SW480 (cell line): ENCODE results near the gene NDUFS1.
"Not testable (repeated sequence)": the region's sequence is repeated elsewhere in the genome, so short reads cannot be mapped to it uniquely, and the experiment has no call there.

Experiments
- DNase-seq: peaks from one replicate; pipeline ENCODE4 v3.0.0-alpha.2; 2016; ENCODE audit warnings: low spot score

NDUFS1 gene

GRCh38 chr2:206162401-206162800, 3.2 kb upstream of the NDUFS1 start:
- DNase-seq: not testable (repeated sequence)

GRCh38 chr2:206160807-206161179, 1.5 kb upstream of the NDUFS1 start:
- no peak for DNase-seq

- DNase-seq: no peak
Measured at GRCh38 chr2:206160125-206160806, 1.0 kb upstream of the NDUFS1 start.

- DNase-seq: peak; percentile 56
Measured at GRCh38 chr2:206158563-206159345, 490 bp downstream of the NDUFS1 start.

GRCh38 chr2:206157014-206157413, 2.2 kb downstream of the NDUFS1 start:
- DNase-seq: not testable (repeated sequence)

GRCh38 chr2:206154197-206154596, 5.0 kb downstream of the NDUFS1 start:
- peak; percentile 50 for DNase-seq

- no peak for DNase-seq
Measured at GRCh38 chr2:206150631-206151030, 8.6 kb downstream of the NDUFS1 start.

DNA sequence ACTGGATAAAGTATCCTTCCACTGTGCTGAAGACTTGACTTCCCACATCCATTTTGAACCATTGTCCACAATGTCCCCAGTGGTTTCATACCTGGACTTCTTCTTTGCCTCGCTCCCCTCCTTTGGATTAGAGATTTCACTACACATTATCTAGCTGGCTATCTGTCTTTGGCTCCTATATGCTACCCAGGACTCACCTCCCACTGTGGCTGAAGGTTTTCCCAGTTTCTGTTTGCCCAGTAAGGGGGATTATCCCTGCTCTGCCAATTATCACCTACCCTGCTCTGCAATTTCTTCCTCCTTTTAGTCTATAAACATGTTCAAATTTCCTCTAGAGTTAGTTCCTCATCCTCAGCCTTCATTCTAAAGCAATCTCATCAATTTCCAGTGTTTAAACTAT, 9.1 kb downstream of the NDUFS1 start:
- no peak for DNase-seq

DNA sequence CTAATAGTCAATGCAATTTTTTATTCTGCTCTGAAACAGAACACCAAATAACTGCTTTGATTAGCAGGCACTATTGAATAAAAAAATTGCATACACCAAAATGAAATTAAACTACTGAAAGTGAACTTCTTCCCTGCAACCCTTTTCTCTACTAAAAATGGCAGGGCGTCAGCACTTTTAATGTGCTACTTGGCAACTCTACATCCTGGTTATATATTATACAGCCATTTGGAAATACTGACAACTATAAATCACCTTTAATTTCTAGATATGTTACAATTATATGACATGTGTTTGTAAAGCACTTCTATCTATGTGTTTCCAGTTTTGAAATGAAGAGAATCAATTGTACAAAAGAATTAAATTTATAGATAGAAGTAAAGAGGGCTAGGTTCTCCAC, 9.9 kb downstream of the NDUFS1 start:
- DNase-seq: no peak

GRCh38 chr2:206145665-206146064, 13.6 kb downstream of the NDUFS1 start:
- no peak for DNase-seq

- DNase-seq: no peak
Measured at GRCh38 chr2:206144383-206144782, 14.9 kb downstream of the NDUFS1 start.

DNA sequence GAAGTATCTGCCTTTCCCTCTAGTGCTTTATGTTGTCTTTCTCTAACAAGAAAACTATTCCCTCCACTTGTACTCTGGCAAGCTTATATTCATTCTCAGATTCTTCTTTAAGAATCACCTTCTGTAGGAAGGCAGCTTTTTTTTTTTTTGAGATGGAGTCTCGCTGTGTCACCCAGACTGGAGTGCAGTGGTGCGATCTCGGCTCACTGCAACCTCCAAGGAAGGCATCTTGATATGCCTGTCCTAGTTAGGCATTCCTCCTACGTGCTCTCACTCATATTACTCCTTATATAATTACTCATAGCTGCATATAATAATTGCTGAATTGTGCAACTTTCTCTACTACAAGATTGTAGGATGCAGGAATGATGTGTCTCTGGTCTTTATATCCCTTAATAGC, 15.8 kb downstream of the NDUFS1 start:
- no peak for DNase-seq

DNA sequence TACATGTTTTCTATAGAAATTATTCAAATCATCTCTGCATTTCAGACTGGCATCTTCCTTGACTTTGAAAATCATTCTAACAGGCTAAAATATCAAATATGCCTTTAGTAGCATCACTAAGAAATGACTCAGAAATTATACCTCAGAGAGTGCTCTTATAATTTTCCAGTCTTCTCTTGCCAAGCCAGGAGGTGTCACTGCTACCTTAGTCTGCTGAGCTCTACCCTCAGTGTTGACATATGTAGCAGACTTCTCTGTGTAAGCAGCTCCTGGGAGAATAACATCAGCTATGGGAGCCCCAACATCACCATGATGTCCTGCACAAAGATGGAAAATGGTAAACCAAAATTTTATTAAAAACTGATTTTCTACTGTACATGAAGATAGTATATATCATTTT, 31.6 kb downstream of the NDUFS1 start:
- DNase-seq: peak; percentile 24

DNA sequence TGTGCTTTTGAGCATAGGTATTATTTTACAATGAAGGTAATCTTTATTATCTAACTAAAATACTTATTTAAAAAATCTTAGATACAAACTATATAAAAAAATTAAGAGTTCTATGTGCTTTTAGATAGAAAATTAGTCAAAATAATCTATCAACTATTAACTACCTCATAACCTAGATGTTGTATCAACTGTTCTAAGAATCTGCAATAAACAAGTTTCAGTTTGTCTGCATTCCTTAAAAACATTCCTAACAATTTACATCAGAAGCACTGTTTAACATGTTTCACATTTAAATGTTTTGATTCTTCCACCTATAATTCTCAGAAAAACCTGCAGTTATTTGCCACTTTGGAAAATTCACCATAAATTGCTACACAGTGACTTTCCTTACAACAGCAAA, 33.3 kb downstream of the NDUFS1 start:
- no peak for DNase-seq

DNA sequence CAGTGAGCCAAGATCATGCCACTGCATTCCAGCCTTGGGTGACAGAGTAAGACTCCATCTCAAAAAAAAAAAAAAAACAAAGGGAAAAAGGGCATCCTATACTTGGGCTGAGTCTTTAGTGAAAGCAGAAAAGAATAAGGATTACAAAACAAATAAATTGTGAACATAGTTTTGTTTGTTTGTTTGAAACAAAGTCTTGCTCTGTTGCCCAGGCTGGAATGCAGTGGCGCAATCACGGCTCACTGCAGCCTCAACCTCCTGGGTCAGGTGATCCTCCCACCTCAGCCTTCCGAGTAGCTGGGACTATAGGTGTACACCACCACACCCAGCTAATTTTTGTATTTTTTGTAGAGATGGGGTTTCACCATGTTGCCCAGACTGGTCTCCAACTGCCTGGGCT, 36.7 kb downstream of the NDUFS1 start:
- not testable (repeated sequence) for DNase-seq

DNA sequence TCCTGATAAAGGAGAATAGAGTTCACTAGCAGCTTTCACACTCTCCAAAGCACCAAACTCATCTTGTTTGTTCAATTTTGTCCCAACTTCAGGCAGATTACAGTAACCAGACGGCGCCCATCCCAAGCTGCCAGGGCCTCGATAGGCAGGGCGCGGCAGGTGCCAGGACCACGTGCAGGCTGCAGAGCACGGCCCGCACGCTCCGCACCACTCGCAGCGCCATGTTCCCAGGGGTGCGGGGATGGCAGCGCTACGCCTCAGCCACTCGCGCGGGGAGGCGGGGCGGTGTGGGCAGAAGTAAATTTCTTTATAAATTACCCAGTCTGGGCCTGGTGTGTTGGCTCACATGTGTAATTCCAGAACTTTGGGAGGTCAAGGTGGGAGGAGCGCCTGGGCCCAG, 43.0 kb downstream of the NDUFS1 start:
- no peak for DNase-seq

DNA sequence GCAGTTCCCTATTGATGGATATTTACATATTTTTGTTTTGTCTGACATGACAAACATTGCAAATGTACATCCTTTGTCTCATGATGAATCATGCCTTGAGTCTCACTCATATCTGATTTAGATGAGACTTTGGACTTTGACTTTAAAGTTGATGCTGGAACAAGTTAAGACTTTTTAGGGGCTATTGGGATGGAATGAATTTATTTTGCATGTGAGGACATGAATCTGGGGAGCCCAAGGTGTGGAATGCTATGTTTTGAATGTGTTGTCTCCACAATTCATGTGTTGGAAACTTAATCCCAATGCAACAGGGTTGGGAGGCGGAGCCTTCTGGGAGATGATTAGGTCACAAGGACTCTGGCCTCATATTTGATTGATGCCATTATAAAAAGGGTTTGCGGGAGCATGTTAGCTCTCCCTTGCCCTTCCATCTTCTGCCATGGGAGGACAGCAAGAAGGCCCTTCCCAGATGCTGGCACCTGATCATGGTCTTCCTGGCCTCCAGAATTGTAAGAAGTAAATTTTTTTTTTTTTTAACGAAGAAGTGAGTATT, 44.1 kb downstream of the NDUFS1 start:
- DNase-seq: no peak

DNA sequence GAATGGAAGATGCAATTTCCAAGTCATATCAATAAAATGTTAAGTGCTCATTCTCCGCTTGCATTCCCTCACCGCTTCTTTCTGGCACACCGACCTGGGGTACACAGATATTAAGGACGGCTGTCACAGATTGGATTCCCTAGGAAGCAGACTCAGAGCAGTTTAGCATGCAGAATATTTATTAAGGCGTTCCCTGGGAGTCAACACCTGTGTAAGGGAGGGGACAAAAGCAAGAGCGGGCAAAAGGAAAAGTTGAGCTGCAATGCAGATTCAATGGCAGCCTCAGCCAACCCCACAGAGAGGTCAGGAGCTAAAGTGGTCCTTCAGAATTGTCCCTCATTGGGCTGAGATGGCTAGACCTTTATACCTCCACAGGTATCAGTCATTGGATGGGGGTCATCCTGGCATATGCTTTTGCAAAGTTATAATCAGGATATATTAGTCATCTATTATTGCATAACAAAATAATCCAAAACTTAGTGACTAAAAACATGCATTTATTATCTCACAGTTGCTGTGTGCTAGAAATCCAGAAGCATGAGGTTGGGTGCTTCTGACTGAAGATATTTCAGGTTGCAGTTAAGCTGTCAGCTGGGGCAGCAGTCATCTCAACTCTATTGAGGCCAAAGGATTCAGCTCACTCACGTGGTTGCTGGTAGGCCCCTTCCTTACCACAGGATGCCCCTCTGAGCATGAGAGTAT, 46.2 kb downstream of the NDUFS1 start:
- no peak for DNase-seq

GRCh38 chr2:206112108-206112507, 47.1 kb downstream of the NDUFS1 start:
- no peak for DNase-seq

- DNase-seq: no peak
Measured at GRCh38 chr2:206108713-206109112, 50.5 kb downstream of the NDUFS1 start.

- no peak for DNase-seq
Measured at GRCh38 chr2:206105541-206105940, 53.7 kb downstream of the NDUFS1 start.

DNA sequence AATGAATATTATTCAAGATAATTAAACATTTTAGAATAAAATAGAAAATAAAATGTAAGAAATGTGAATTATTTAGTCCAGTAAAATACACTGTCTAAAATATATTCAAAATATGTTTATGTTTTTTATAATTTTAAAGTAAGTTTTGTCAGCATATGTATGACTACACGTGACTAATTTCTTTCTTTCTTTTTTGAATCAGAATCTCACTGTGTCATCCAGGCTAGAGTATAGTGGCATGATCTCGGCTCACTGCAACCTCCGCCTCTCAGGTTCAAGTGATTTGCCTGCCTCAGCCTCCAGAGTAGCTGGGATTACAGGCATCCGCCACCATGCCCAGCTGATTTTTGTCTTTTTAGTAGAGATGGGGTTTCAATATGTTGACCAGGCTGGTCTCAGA, 54.2 kb downstream of the NDUFS1 start:
- DNase-seq: no peak

GRCh38 chr2:206098872-206099271, 60.4 kb downstream of the NDUFS1 start:
- DNase-seq: not testable (repeated sequence)
